Thyroid gland (tissue), 4 donors: Measurements from ENCODE around the gene KRT28. TPM values are rescaled to one million over a fixed set of nuclear protein-coding genes. Genes with fewer than 3 reads are reported as not detected.
A peak's percentile ranks its signal among the peaks of the same experiment; 100 is the strongest.

Experiments used
- DNase-seq, 2 donors: peaks; one replicate each; pipeline ENCODE4 v3.0.0-alpha.2; 2019
- H3K27ac ChIP-seq, 3 donors: fragments of 200-600 bp; sonication (generic); 1 replicate in 2 of 3; 2 replicates in 1 of 3; pipeline ENCODE4 v1.5.1; 2016 to 2019; ENCODE audit warnings: mild to moderate bottlenecking in 1 of 3, moderate library complexity in 1 of 3
- H3K27me3 ChIP-seq: fragments of 200-600 bp; sonication (generic); one replicate; pipeline ENCODE4 v1.5.1; 2019
- H3K36me3 ChIP-seq, 2 donors: fragments of 200-600 bp; sonication (generic); one replicate each; pipeline ENCODE4 v1.5.1; 2016 to 2019
- H3K4me1 ChIP-seq, 2 donors: fragments of 200-600 bp; sonication (generic); one replicate each; pipeline ENCODE4 v1.5.1; 2017 to 2019
- H3K4me3 ChIP-seq, 3 donors: fragments of 200-600 bp; sonication (generic); replicated peaks in 1 of 3; 1 replicate in 2 of 3; 2 replicates in 1 of 3; pipeline ENCODE4 v1.5.1; 2016; ENCODE audit warnings: mild to moderate bottlenecking in 1 of 3
- H3K9me3 ChIP-seq: fragments of 200-600 bp; sonication (generic); one replicate; pipeline ENCODE4 v1.5.1; 2017
- POLR2A ChIP-seq, 2 donors: fragments of 450-650 bp; IDR thresholded peaks; one replicate each; pipeline ENCODE4 v1.6.1; 2017; ENCODE audit warnings: antibody characterized with exemption in 2 of 2, mild to moderate bottlenecking in 2 of 2, moderate library complexity in 1 of 2
- WGBS, 2 donors: methylation state at CpG; one replicate each; pipeline ENCODE4 v1.1.5; 2017; 5-methylcytosine and 5-hydroxymethylcytosine counted together
- intact Hi-C: fragments of 100-400 bp; cut with DNase I; formaldehyde crosslinking; loops from one replicate; pipeline ENCODE4 v1.15.1; 2023
- total RNA-seq, 4 donors: library from RNA; depleted of rRNA; stranded (reverse); fragments of >200 nt; gene quantifications; one replicate each; pipeline ENCODE4 v1.2.3, GENCODE V29; 2016
- TF ChIP-seq, protein P1 (sequence below), 6 experiments: fragments of 200-600 bp in 3 of 6; fragments of 450-650 bp in 3 of 6; sonication (generic) in 3 of 6; IDR thresholded peaks; one replicate each; pipeline ENCODE4 v1.5.1; 2016 to 2019; ENCODE audit warnings: antibody characterized with exemption in 6 of 6, mild to moderate bottlenecking in 2 of 6, inconsistent platforms in 1 of 6, moderate library complexity in 1 of 6

KRT28 gene
- total RNA-seq, 4 donors from 2014 or later: not detected

DNA sequence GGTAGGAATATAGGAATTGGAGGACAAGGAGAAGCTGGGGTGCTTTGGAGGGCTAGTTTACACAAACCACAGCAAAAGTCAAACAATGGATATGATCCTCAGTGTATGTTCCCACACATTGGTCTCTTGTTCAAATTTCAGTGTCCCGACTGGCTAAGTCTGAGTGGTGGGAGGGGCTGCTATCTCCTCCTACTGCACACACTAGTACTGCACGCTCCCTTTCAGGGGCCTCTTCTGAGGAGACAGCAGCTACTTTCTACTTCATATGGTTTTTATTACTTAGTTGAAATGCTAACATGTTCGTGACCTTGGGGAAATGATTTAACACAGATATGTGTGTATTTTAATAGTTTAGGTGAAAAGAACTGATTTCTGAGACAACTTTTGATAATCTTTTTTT is 41.5 kb upstream of the KRT28 start:
- intact Hi-C loops: no loop called here
- Histone ChIP-seq H3K27me3 (no peaks in the 10 kb centered on the region), H3K36me3 (no peaks in the 10 kb centered on the region), H3K4me1 (no peaks in the 10 kb centered on the region), H3K9me3 (no peaks in the 10 kb centered on the region), H3K4me3 (no peak overlapping the region), H3K27ac (no peak overlapping the region)
- no peak for TF ChIP-seq POLR2A (IDR thresholded peaks at IDR 0.05)
- TF ChIP-seq, protein P1, sequence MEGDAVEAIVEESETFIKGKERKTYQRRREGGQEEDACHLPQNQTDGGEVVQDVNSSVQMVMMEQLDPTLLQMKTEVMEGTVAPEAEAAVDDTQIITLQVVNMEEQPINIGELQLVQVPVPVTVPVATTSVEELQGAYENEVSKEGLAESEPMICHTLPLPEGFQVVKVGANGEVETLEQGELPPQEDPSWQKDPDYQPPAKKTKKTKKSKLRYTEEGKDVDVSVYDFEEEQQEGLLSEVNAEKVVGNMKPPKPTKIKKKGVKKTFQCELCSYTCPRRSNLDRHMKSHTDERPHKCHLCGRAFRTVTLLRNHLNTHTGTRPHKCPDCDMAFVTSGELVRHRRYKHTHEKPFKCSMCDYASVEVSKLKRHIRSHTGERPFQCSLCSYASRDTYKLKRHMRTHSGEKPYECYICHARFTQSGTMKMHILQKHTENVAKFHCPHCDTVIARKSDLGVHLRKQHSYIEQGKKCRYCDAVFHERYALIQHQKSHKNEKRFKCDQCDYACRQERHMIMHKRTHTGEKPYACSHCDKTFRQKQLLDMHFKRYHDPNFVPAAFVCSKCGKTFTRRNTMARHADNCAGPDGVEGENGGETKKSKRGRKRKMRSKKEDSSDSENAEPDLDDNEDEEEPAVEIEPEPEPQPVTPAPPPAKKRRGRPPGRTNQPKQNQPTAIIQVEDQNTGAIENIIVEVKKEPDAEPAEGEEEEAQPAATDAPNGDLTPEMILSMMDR (IDR thresholded peaks at IDR 0.05): no peak
- no peak for DNase-seq
- 60 to 72% methylated on average over 3 of the region's 3 CpGs for WGBS, 2 donors

DNA sequence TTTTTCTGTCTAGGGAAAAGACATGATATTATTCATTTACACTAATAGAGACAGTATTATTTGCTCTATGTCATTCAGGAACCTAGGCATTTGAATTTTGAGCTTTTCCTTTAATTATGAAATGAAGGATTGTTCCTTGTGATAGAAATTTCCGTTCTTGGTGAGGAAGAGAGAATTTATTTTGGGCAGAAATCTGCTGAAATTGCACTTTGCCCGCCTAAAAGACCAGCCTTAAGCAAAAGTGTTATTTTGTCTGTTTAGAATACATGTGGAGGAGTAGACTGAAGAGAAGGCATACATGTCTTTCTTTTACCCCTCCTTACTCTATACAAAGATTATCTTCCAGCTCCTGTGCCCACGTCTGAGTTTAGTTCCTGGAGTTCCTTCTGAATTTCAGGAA is 39.4 kb upstream of the KRT28 start:
- TF ChIP-seq POLR2A (IDR thresholded peaks at IDR 0.05): no peak
- TF ChIP-seq, protein P1 (IDR thresholded peaks at IDR 0.05): no peak
- no peak overlapping the region for H3K27ac ChIP-seq
- intact Hi-C loops: no loop called here
- no peak overlapping the region for H3K4me3 ChIP-seq
- H3K27me3 ChIP-seq: no peaks in the 10 kb centered on the region
- H3K4me1 ChIP-seq: no peaks in the 10 kb centered on the region
- WGBS, 2 donors: 74 to 83% methylated on average over 3 of the region's 3 CpGs
- peaks cover 0 to 7% of the 10 kb centered on the region in 2 donors for H3K36me3 ChIP-seq
- H3K9me3 ChIP-seq: no peaks in the 10 kb centered on the region
- no peak for DNase-seq

DNA sequence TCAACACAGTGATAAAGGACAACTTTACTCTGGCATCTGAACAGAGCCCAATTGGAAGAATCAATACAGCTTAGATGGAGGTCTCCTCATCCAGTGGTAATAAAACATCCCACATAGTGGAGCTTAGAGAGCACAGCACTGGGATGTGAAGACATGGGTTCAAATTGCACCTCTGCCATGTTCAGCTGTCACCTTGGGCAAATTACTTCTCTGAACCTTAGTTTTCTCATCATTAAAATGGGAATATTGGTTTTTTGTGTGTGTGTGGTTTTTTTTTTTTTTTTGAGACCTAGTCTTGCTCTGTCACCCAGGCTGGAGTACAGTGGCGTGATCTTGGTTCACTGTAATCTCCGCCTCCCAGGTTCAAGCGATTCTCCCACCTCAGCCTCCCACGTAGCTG is 36.3 kb upstream of the KRT28 start:
- Histone ChIP-seq H3K27me3 (no peaks in the 10 kb centered on the region), H3K4me3 (no peak overlapping the region), H3K27ac (no peak overlapping the region), H3K36me3 (peaks cover 0 to 7% of the 10 kb centered on the region in 2 donors), H3K4me1 (no peaks in the 10 kb centered on the region), H3K9me3 (no peaks in the 10 kb centered on the region)
- intact Hi-C loops: no loop called here
- DNase-seq: no peak
- TF ChIP-seq, protein P1 (IDR thresholded peaks at IDR 0.05): no peak
- TF ChIP-seq POLR2A (IDR thresholded peaks at IDR 0.05): no peak
- 97% methylated on average over 4 of the region's 4 CpGs for WGBS, 2 donors

DNA sequence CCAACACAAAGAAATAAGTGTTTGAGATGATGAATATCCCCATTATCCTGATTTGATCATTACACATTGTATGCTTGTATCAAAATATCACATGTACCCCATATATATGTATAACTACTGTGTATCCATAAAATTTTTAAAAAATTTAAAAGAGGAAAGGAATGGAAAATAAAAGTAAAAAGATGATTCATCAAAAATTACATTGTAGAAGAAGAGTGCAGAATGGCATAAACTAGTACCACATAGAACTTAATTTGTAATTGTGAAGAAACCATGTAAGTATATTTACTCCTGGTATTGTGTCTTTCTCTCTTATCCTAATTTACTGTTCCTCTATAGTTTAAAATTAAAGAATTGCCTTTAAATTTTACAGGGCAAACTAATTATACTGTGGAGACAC is 34.1 kb upstream of the KRT28 start:
- H3K4me1 ChIP-seq: no peaks in the 10 kb centered on the region
- H3K27me3 ChIP-seq: no peaks in the 10 kb centered on the region
- TF ChIP-seq POLR2A (IDR thresholded peaks at IDR 0.05): no peak
- TF ChIP-seq, protein P1 (IDR thresholded peaks at IDR 0.05): no peak
- H3K27ac ChIP-seq: no peak overlapping the region
- no peak overlapping the region for H3K4me3 ChIP-seq
- H3K9me3 ChIP-seq: no peaks in the 10 kb centered on the region
- peaks cover 0 to 7% of the 10 kb centered on the region in 2 donors for H3K36me3 ChIP-seq
- intact Hi-C loops: no loop called here
- DNase-seq: no peak

DNA sequence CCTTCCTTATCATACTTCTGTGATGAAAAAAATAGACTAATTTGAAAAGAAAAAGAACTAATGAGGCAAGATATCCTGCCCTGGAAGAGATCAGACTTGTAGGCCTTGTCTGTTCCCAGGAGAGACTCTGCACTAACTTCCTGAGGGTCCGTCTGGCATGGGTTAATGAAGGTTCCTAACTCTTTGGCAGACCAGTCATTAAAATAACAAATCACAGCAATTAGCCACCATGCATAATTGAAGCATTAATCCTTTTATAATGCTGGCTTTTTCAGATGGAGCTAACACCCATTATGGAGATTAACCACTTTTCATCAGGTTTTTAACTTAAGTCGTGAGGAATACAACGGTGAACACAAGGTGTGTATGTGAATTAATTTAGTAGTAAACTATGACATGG is 33.1 kb upstream of the KRT28 start:
- no peak overlapping the region for H3K4me3 ChIP-seq
- peaks cover 0 to 7% of the 10 kb centered on the region in 2 donors for H3K36me3 ChIP-seq
- H3K9me3 ChIP-seq: no peaks in the 10 kb centered on the region
- no peaks in the 10 kb centered on the region for H3K27me3 ChIP-seq
- 71 to 73% methylated on average over 3 of the region's 3 CpGs for WGBS, 2 donors
- peaks cover 8% of the 10 kb centered on the region in 2 donors for H3K4me1 ChIP-seq
- DNase-seq: no peak
- H3K27ac ChIP-seq: peak overlapping the region in 1 of 3 donors; percentile 13
- intact Hi-C loops: no loop called here
- TF ChIP-seq, protein P1 (IDR thresholded peaks at IDR 0.05): no peak
- TF ChIP-seq POLR2A (IDR thresholded peaks at IDR 0.05): no peak
